22Rv1 (cell line): ENCODE measurements around the gene TMTC1.

Source experiments
- CTCF ChIP-seq: fragments of 450-650 bp; IDR thresholded peaks from 2 replicates; pipeline ENCODE4 v1.5.1; 2017; ENCODE audit warnings: mild to moderate bottlenecking
- ZFX ChIP-seq: fragments of 450-650 bp; IDR thresholded peaks from 2 replicates; pipeline ENCODE4 v1.6.1; 2017; ENCODE audit warnings: antibody characterized with exemption, borderline replicate concordance

DNA sequence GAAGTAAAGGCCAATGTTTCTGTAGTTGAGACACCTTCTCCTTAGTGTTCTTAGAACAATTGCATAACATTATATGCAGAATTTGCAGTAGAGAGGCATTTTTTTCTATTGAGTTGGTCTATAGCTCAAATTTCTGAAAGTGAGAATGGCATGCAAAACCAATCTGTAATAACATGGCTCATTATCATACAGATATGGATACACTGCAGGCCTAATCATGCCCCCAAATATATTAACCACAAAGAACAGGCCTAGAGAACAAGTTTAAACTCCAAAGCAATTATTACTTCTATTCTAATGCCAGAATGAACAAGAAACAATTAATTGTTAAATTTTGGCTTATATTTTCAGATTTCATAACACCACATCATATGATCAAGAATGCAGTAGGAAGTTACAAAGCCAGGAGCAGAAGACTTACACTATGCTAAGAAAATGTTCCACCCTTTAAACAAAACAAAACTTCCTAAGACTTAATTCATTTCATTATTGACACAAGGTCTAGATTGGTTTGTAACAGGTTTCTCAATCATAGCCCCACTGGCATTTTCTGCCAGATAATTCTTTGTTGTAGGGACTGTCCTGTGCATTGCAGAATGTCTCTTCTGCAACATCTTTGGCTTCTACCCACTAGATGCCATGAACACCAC, 26.9 kb downstream of the TMTC1 start:
- TF ChIP-seq CTCF (no peak), ZFX (no peak)
